Measurements from ENCODE around the gene KCTD16.

The KCTD16 gene

GRCh38 chr5:144260121-144260520, 89.4 kb downstream of the KCTD16 start:
- Mint-ChIP-seq H3K9me3 (no peaks in the 10 kb centered on the region), H3K27ac (no peak overlapping the region), H3K4me3 (no peak overlapping the region), H3K36me3 (ENCODE audit: low read depth) (no peaks in the 10 kb centered on the region), H3K4me1 (no peaks in the 10 kb centered on the region), H3K27me3 (ENCODE audit: low read depth, poor library complexity) (peaks cover 4% of the 10 kb centered on the region)
- no peak for DNase-seq
- TF ChIP-seq, protein P1, sequence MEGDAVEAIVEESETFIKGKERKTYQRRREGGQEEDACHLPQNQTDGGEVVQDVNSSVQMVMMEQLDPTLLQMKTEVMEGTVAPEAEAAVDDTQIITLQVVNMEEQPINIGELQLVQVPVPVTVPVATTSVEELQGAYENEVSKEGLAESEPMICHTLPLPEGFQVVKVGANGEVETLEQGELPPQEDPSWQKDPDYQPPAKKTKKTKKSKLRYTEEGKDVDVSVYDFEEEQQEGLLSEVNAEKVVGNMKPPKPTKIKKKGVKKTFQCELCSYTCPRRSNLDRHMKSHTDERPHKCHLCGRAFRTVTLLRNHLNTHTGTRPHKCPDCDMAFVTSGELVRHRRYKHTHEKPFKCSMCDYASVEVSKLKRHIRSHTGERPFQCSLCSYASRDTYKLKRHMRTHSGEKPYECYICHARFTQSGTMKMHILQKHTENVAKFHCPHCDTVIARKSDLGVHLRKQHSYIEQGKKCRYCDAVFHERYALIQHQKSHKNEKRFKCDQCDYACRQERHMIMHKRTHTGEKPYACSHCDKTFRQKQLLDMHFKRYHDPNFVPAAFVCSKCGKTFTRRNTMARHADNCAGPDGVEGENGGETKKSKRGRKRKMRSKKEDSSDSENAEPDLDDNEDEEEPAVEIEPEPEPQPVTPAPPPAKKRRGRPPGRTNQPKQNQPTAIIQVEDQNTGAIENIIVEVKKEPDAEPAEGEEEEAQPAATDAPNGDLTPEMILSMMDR (IDR thresholded peaks at IDR 0.05) = no peak

DNA sequence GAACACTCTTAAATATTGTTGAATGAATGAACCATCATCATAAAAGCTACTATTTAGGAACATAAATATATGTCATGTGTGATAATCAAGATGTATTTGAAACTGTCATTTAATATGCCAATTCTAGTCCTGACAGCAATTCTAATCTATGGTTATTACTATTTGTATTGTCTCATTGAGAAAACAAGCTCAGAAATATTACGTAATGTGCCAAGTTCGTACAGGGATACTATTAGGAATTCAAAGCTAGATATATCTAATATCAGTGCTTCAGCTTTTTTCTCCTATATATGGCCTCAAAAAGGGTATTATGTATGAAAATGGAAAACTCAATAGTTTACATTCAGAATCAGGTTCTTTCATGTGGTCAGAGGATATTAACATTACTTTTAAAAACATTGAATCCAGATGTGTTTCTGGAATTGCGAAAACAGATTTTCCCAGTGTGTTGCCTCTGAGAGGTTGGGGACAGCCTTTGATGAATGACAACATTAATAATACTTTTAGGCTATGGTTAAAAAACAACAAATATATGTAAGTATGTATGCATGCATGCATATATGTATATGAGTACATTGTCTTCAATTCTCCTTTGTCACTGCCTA, 95.1 kb downstream of the KCTD16 start:
- Mint-ChIP-seq H3K27me3 (ENCODE audit: low read depth, poor library complexity) (no peaks in the 10 kb centered on the region), H3K4me1 (no peaks in the 10 kb centered on the region), H3K36me3 (ENCODE audit: low read depth) (peaks cover 4% of the 10 kb centered on the region), H3K9me3 (peaks cover 21% of the 10 kb centered on the region), H3K27ac (no peak overlapping the region), H3K4me3 (no peak overlapping the region)
- TF ChIP-seq, protein P1 (IDR thresholded peaks at IDR 0.05) = no peak
- no peak for DNase-seq

GRCh38 chr5:144267961-144268513, 97.4 kb downstream of the KCTD16 start:
- no peak for DNase-seq
- Mint-ChIP-seq H3K4me3 (no peak overlapping the region), H3K9me3 (peaks cover 41% of the 10 kb centered on the region), H3K27ac (no peak overlapping the region), H3K27me3 (ENCODE audit: low read depth, poor library complexity) (no peaks in the 10 kb centered on the region), H3K4me1 (no peaks in the 10 kb centered on the region), H3K36me3 (ENCODE audit: low read depth) (peaks cover 4% of the 10 kb centered on the region)
- TF ChIP-seq, protein P1 (IDR thresholded peaks at IDR 0.05) = no peak

DNA sequence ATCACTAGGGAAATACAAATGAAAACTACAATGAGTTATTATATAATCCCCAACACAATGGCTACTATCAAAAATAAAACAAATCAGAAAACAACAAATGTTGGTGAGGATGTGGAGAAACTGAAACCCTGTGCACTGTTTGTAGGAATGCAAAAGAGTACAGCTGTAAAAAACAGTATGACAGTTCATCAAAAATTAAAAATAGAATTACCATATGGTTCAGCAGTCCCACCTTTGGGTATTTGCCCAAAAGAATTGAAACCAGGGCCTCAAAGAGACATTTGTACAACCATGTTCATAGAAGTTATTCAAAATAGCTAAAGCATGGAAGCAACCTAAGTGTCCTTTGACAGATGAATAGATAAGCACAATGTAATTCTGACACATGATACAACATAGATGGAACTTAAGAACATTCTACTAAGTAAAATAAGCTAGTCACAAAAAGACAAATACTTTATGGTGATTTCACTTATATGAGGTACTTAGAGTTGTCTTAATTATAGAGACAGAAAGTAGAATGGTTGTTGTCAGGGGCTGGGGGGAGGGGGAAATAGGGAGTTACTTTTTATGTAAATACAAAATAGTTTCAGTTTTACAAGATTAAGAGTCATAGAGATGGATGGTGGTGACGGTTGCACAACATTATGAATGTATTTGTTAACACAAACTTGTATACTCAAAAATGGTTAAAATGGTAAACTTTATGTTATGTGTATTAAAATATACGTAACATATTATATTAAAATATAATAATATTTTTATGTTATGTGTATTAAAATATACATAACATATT, 102.8 kb downstream of the KCTD16 start:
- H3K27me3 Mint-ChIP-seq (ENCODE audit: low read depth, poor library complexity) = no peaks in the 10 kb centered on the region
- H3K4me3 Mint-ChIP-seq = no peak overlapping the region
- H3K36me3 Mint-ChIP-seq (ENCODE audit: low read depth) = peaks cover 4% of the 10 kb centered on the region
- no peak overlapping the region for H3K27ac Mint-ChIP-seq
- peaks cover 38% of the 10 kb centered on the region for H3K9me3 Mint-ChIP-seq
- no peaks in the 10 kb centered on the region for H3K4me1 Mint-ChIP-seq
- TF ChIP-seq, protein P1 (IDR thresholded peaks at IDR 0.05) = no peak
- DNase-seq = no peak

GRCh38 chr5:144275329-144275728, 104.7 kb downstream of the KCTD16 start:
- H3K27me3 Mint-ChIP-seq (ENCODE audit: low read depth, poor library complexity) = peaks cover 4% of the 10 kb centered on the region
- TF ChIP-seq, protein P1 (IDR thresholded peaks at IDR 0.05) = no peak
- DNase-seq = no peak
- no peak overlapping the region for H3K27ac Mint-ChIP-seq
- peaks cover 38% of the 10 kb centered on the region for H3K9me3 Mint-ChIP-seq
- no peaks in the 10 kb centered on the region for H3K36me3 Mint-ChIP-seq (ENCODE audit: low read depth)
- no peaks in the 10 kb centered on the region for H3K4me1 Mint-ChIP-seq
- H3K4me3 Mint-ChIP-seq = no peak overlapping the region

Measured in nephron progenitor cell (in vitro differentiated cells).